ENCODE data around the gene RAB3IL1. TPM values are rescaled to one million over a fixed set of nuclear protein-coding genes. Genes with fewer than 3 reads are reported as not detected.
A peak's percentile ranks its signal among the peaks of the same experiment; 100 is the strongest.

The RAB3IL1 gene
- total and polyA plus RNA-seq, 9 of the 15 experiments (the other 6 are each of a cell fraction or from before 2014, with no cell fraction given): 0.15 to 42.6 (median 15.5) TPM

DNA sequence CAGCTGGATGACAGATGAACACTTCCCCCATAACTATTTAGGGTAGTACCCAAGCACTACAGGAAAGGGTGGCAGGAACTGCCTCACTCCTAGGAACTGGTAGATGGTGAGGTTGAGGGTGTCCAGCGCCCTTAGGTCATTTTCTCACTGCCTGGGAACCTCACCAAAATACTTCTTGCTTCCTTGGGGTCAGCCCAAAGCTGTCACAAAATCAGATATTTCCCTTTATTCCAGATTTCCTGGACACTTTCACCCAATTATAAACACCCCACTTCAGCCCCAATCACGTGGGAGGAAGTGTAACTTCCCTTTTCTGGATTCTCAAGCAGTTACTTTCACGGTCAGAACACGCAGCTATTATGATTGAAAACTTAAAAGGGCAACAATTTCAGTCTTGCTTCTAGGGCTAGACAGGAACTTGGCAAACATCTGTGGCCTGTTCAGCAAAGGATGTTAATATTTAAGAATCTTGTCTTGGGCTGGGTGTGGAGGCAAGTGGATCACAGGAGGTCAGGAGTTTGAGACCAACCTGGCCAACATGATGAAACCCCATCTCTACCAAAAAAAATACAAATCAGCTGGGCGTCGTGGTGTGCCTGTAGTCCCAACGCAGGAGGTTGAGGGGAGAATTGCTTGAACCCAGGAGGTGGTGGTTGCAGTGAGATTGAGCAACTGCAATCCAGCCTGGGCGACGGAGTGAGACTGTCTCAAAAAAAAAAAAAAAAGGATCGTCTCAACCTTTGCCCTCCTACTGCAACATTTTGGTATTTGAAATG is 46.1 kb upstream of the RAB3IL1 start (continued):
- TF ChIP-seq BCLAF1 (IDR thresholded peaks at IDR 0.05; ENCODE audit: borderline replicate concordance in 1 of 2, control insufficient read depth in 1 of 2, low read depth in 2 of 2, low read length in 1 of 2) (peak in 1 of 2 experiments; percentile 10; a peak in 2 of 4 replicates), ZFPM2 (CRISPR knock-in tag; IDR thresholded peaks at IDR 0.05) (peak; percentile 95), PTBP1 (IDR thresholded peaks at IDR 0.05; ENCODE audit: low read depth, low read length) (no peak), VEZF1 (CRISPR knock-in tag; IDR thresholded peaks at IDR 0.05) (0 out of 2 replicates have a peak, but pooled peaks have one; percentile 33), ZBTB8A (IDR thresholded peaks at IDR 0.05; ENCODE audit: partially characterized antibody) (no peak), ETV5 (CRISPR knock-in tag; IDR thresholded peaks at IDR 0.05; ENCODE audit: low read depth) (no peak; the same call in none of the 2 replicates), CEBPG (CRISPR knock-in tag; IDR thresholded peaks at IDR 0.05) (peak; percentile 82), CEBPG (tag; conservative IDR thresholded peaks at IDR 0.05 in 1 of 2, IDR thresholded peaks at IDR 0.05 in 1 of 2) (peak; percentile 83 to 84; a peak in 3 of 4 replicates), PREB (CRISPR knock-in tag; IDR thresholded peaks at IDR 0.05) (peak; percentile 38; the same call in 1 of the 2 replicates), MYC (IDR thresholded peaks at IDR 0.05; ENCODE audit: low read depth, low read length) (peak; percentile 65; the same call in 1 of the 2 replicates), MYC (CRISPR knock-in tag; IDR thresholded peaks at IDR 0.05; ENCODE audit: borderline replicate concordance, low read depth) (peak; percentile 86)
- TF ChIP-seq, protein P1, sequence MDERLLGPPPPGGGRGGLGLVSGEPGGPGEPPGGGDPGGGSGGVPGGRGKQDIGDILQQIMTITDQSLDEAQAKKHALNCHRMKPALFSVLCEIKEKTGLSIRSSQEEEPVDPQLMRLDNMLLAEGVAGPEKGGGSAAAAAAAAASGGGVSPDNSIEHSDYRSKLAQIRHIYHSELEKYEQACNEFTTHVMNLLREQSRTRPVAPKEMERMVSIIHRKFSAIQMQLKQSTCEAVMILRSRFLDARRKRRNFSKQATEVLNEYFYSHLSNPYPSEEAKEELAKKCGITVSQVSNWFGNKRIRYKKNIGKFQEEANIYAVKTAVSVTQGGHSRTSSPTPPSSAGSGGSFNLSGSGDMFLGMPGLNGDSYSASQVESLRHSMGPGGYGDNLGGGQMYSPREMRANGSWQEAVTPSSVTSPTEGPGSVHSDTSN (CRISPR knock-in tag; IDR thresholded peaks at IDR 0.05; ENCODE audit: low read depth): no peak
- TF ChIP-seq, protein P1 (tag; conservative IDR thresholded peaks at IDR 0.05; ENCODE audit: low read depth): peak; percentile 55; the same call in 1 of the 2 replicates
- TF ChIP-seq, protein P2, sequence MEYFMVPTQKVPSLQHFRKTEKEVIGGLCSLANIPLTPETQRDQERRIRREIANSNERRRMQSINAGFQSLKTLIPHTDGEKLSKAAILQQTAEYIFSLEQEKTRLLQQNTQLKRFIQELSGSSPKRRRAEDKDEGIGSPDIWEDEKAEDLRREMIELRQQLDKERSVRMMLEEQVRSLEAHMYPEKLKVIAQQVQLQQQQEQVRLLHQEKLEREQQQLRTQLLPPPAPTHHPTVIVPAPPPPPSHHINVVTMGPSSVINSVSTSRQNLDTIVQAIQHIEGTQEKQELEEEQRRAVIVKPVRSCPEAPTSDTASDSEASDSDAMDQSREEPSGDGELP (CRISPR knock-in tag; IDR thresholded peaks at IDR 0.05; ENCODE audit: borderline replicate concordance): peak; percentile 87

All from K562 (cell line).